Stromal cell of bone marrow (primary cell): ENCODE measurements around the gene MDC1.
"Not testable (repeated sequence)": the region's sequence is repeated elsewhere in the genome, so short reads cannot be mapped to it uniquely, and the experiment has no call there.

ENCODE experiments used
- DNase-seq: peaks from one replicate; pipeline ENCODE4 v3.0.0-alpha.2; 2012; ENCODE audit warnings: low read depth

Gene MDC1

GRCh38 chr6:30717129-30717844, at the start of gene MDC1:
Gene MDC1, minus strand, starts transcription at chr6:30717281. Its CDS starts 2,106 bp downstream, at chr6:30715175.
- DNase-seq, result peak; percentile 100

- no peak for DNase-seq
Measured at GRCh38 chr6:30766461-30767157, 49.5 kb upstream of the MDC1 start.

- DNase-seq, result not testable (repeated sequence)
Measured at GRCh38 chr6:30765495-30765894, 48.4 kb upstream of the MDC1 start.

GRCh38 chr6:30764490-30765043, 47.5 kb upstream of the MDC1 start:
- DNase-seq, result not testable (repeated sequence)

GRCh38 chr6:30763618-30764489, 46.8 kb upstream of the MDC1 start:
- DNase-seq, result no peak

- DNase-seq, result no peak
Measured at GRCh38 chr6:30763155-30763617, 46.1 kb upstream of the MDC1 start.

- DNase-seq, result no peak
Measured at GRCh38 chr6:30761791-30762429, 44.8 kb upstream of the MDC1 start.

GRCh38 chr6:30760549-30760948, 43.5 kb upstream of the MDC1 start:
- no peak for DNase-seq

- peak; percentile 78 for DNase-seq
Measured at GRCh38 chr6:30759575-30760239, 42.6 kb upstream of the MDC1 start.

GRCh38 chr6:30757261-30757904, 40.3 kb upstream of the MDC1 start:
- no peak for DNase-seq

GRCh38 chr6:30756405-30757003, 39.4 kb upstream of the MDC1 start:
- DNase-seq, result not testable (repeated sequence)

GRCh38 chr6:30754631-30755030, 37.5 kb upstream of the MDC1 start:
- DNase-seq, result peak; percentile 76

GRCh38 chr6:30752157-30752927, 35.3 kb upstream of the MDC1 start:
- DNase-seq, result peak; percentile 100

GRCh38 chr6:30750379-30750668, 33.2 kb upstream of the MDC1 start:
- DNase-seq, result no peak

GRCh38 chr6:30749554-30750378, 32.7 kb upstream of the MDC1 start:
- no peak for DNase-seq

GRCh38 chr6:30748851-30749540, 31.9 kb upstream of the MDC1 start:
- no peak for DNase-seq

- DNase-seq, result no peak
Measured at GRCh38 chr6:30747902-30748769, 31.1 kb upstream of the MDC1 start.
